ENCODE results near the gene CDH13. TPM values are rescaled to one million over a fixed set of nuclear protein-coding genes. Genes with fewer than 3 reads are reported as not detected.

Gene CDH13
- polyA plus RNA-seq, 1 donor from 2014 or later, result 3.2 TPM

- H3K27ac ChIP-seq (ENCODE audit: low read length), result no peak overlapping the region
- H3K9ac ChIP-seq (ENCODE audit: low read length), result no peak overlapping the region
- H3K9me2 ChIP-seq (ENCODE audit: insufficient read depth, low read length), result no peaks in the 10 kb centered on the region
- no peaks in the 10 kb centered on the region for H4K20me1 ChIP-seq (ENCODE audit: insufficient read depth)
- no peak overlapping the region for H3K4me2 ChIP-seq (ENCODE audit: low read length)
- H3K79me2 ChIP-seq (replicated peaks; ENCODE audit: insufficient read depth, low read length), result no peaks in the 10 kb centered on the region
- no peak overlapping the region for H2AFZ ChIP-seq (ENCODE audit: low read depth, low read length)
- TF ChIP-seq, protein P1, sequence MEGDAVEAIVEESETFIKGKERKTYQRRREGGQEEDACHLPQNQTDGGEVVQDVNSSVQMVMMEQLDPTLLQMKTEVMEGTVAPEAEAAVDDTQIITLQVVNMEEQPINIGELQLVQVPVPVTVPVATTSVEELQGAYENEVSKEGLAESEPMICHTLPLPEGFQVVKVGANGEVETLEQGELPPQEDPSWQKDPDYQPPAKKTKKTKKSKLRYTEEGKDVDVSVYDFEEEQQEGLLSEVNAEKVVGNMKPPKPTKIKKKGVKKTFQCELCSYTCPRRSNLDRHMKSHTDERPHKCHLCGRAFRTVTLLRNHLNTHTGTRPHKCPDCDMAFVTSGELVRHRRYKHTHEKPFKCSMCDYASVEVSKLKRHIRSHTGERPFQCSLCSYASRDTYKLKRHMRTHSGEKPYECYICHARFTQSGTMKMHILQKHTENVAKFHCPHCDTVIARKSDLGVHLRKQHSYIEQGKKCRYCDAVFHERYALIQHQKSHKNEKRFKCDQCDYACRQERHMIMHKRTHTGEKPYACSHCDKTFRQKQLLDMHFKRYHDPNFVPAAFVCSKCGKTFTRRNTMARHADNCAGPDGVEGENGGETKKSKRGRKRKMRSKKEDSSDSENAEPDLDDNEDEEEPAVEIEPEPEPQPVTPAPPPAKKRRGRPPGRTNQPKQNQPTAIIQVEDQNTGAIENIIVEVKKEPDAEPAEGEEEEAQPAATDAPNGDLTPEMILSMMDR (IDR thresholded peaks at IDR 0.05; ENCODE audit: poor library complexity, severe bottlenecking), result no peak
- TF ChIP-seq TAF1 (IDR thresholded peaks at IDR 0.05; ENCODE audit: low read depth) (no peak), REST (IDR thresholded peaks at IDR 0.05; ENCODE audit: borderline replicate concordance) (no peak), EZH2 (IDR thresholded peaks at IDR 0.05; ENCODE audit: borderline replicate concordance, insufficient read depth, low read length, poor library complexity, severe bottlenecking) (no peak)
- no peaks in the 10 kb centered on the region for H3K27me3 ChIP-seq (ENCODE audit: insufficient read depth, low read depth, low read length)
- no peak overlapping the region for H3K4me3 ChIP-seq (ENCODE audit: low read length)
- H3F3A ChIP-seq (ENCODE audit: insufficient read depth, low read length, poor library complexity, severe bottlenecking), result no peaks in the 10 kb centered on the region
- H3K36me3 ChIP-seq (ENCODE audit: insufficient read depth, low read length), result no peaks in the 10 kb centered on the region
- H3K9me3 ChIP-seq (ENCODE audit: low read length), result no peaks in the 10 kb centered on the region
These were observed 1087.5 kb downstream of the CDH13 start for GRCh38 chr16:83714286-83714685.

GRCh38 chr16:83715217-83715920 is 1088.6 kb downstream of the CDH13 start:
- Histone ChIP-seq H3F3A (ENCODE audit: insufficient read depth, low read length, poor library complexity, severe bottlenecking) (no peaks in the 10 kb centered on the region), H3K9me3 (ENCODE audit: low read length) (no peaks in the 10 kb centered on the region), H3K9ac (ENCODE audit: low read length) (no peak overlapping the region), H3K27ac (ENCODE audit: low read length) (no peak overlapping the region), H4K20me1 (ENCODE audit: insufficient read depth) (no peaks in the 10 kb centered on the region), H3K9me2 (ENCODE audit: insufficient read depth, low read length) (no peaks in the 10 kb centered on the region), H3K27me3 (ENCODE audit: insufficient read depth, low read depth, low read length) (no peaks in the 10 kb centered on the region), H3K4me2 (ENCODE audit: low read length) (no peak overlapping the region), H3K79me2 (replicated peaks; ENCODE audit: insufficient read depth, low read length) (no peaks in the 10 kb centered on the region), H3K36me3 (ENCODE audit: insufficient read depth, low read length) (no peaks in the 10 kb centered on the region), H3K4me3 (ENCODE audit: low read length) (no peak overlapping the region), H2AFZ (ENCODE audit: low read depth, low read length) (no peak overlapping the region)
- TF ChIP-seq RAD21 (conservative IDR thresholded peaks at IDR 0.05) (no peak), REST (IDR thresholded peaks at IDR 0.05; ENCODE audit: borderline replicate concordance) (no peak), SMC3 (conservative IDR thresholded peaks at IDR 0.05; ENCODE audit: poor library complexity) (no peak), POLR2AphosphoS5 (IDR thresholded peaks at IDR 0.05) (no peak)
- TF ChIP-seq, protein P1 (IDR thresholded peaks at IDR 0.05; ENCODE audit: poor library complexity, severe bottlenecking), result no peak

Measured in neural cell (in vitro differentiated cells).